ENCODE results near the gene NELL1. TPM values are rescaled to one million over a fixed set of nuclear protein-coding genes. Genes with fewer than 3 reads are reported as not detected.

The NELL1 gene
- total RNA-seq, 1 experiment from 2014 or later = not detected

DNA sequence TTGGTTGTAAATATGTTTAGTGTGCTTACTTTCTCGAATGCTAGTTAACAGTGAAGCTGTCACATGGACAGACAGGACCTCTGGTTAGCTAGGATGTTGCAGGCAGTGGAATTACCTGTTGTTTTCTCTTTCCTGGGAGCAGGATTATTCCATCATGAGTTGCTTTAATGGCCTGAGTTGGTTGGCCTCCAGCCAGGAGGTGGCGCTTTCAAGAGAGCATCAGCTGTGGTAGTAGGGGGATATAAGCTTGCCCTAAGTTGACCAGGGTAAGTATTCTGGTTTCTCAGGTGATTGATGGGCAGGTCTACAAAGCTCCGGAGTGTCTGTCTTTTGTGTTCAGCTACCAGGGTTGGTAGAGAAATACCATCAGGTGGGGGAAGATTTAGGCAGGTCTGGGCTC, 43.5 kb downstream of the NELL1 start:
- Mint-ChIP-seq H3K4me3 (ENCODE audit: unreplicated experiment) (no peak overlapping the region), H3K27me3 (ENCODE audit: insufficient read depth, unreplicated experiment) (peaks cover 8% of the 10 kb centered on the region), H3K9me3 (ENCODE audit: unreplicated experiment) (no peaks in the 10 kb centered on the region), H3K4me1 (ENCODE audit: low read depth, unreplicated experiment) (no peaks in the 10 kb centered on the region), H3K27ac (ENCODE audit: unreplicated experiment) (no peak overlapping the region), H3K36me3 (ENCODE audit: insufficient read depth, unreplicated experiment) (no peaks in the 10 kb centered on the region)
- CTCF ChIA-PET = no interaction called here
- TF ChIP-seq, protein P1, sequence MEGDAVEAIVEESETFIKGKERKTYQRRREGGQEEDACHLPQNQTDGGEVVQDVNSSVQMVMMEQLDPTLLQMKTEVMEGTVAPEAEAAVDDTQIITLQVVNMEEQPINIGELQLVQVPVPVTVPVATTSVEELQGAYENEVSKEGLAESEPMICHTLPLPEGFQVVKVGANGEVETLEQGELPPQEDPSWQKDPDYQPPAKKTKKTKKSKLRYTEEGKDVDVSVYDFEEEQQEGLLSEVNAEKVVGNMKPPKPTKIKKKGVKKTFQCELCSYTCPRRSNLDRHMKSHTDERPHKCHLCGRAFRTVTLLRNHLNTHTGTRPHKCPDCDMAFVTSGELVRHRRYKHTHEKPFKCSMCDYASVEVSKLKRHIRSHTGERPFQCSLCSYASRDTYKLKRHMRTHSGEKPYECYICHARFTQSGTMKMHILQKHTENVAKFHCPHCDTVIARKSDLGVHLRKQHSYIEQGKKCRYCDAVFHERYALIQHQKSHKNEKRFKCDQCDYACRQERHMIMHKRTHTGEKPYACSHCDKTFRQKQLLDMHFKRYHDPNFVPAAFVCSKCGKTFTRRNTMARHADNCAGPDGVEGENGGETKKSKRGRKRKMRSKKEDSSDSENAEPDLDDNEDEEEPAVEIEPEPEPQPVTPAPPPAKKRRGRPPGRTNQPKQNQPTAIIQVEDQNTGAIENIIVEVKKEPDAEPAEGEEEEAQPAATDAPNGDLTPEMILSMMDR (IDR thresholded peaks at IDR 0.05; ENCODE audit: insufficient read depth in 1 of 2, low read depth in 1 of 2, low read length in 1 of 2, severe bottlenecking in 1 of 2, unreplicated experiment in 1 of 2) = no peak
- H3K4me1 ChIP-seq = no peaks in the 10 kb centered on the region
- no peak overlapping the region for H3K4me3 ChIP-seq (ENCODE audit: low read depth, low read length)
- no peaks in the 10 kb centered on the region for H3K36me3 ChIP-seq (ENCODE audit: control insufficient read depth, insufficient read depth, low read length)
- DNase-seq = no peak
- intact Hi-C loops (cut with micrococcal nuclease; ENCODE audit: unreplicated experiment) = no loop called here
- POLR2A ChIA-PET = no interaction called here
- no TSS peak for BruUV-seq (replicated peaks)
- no peaks in the 10 kb centered on the region for H3K27me3 ChIP-seq (replicated peaks; ENCODE audit: control insufficient read depth, insufficient read depth, low read length)
- peaks cover 3% of the 10 kb centered on the region; the same call in 1 of the 2 replicates for H3K9me3 ChIP-seq

DNA sequence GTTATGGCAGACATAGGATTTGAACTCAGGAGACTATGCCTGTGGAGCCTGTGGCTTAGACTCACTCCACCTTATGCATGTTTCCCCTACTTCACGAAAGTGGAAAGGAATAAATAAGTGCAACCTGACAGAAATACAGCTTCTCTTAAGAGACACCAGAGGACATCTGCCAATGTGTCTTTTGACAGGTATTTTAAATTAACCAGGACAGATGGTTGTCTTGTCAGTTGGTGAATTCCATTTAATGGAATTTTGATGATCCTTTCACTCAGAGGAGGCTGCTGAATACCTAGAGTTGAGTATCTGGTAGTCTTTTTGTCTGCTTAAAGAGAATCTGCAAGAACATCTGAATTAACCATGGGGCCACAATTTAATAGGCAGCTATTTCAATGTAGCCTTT, 46.1 kb downstream of the NELL1 start:
- ChIA-PET CTCF (no interaction called here), POLR2A (no interaction called here)
- Histone ChIP-seq H3K36me3 (ENCODE audit: control insufficient read depth, insufficient read depth, low read length) (no peaks in the 10 kb centered on the region), H3K4me3 (ENCODE audit: low read depth, low read length) (no peak overlapping the region), H3K9me3 (no peaks in the 10 kb centered on the region), H3K27me3 (replicated peaks; ENCODE audit: control insufficient read depth, insufficient read depth, low read length) (no peaks in the 10 kb centered on the region), H3K4me1 (no peaks in the 10 kb centered on the region)
- peaks cover 7% of the 10 kb centered on the region for H3K27me3 Mint-ChIP-seq (ENCODE audit: insufficient read depth, unreplicated experiment)
- DNase-seq = no peak
- TF ChIP-seq, protein P1 (IDR thresholded peaks at IDR 0.05; ENCODE audit: insufficient read depth in 1 of 2, low read depth in 1 of 2, low read length in 1 of 2, severe bottlenecking in 1 of 2, unreplicated experiment in 1 of 2) = no peak
- H3K4me3 Mint-ChIP-seq (ENCODE audit: unreplicated experiment) = no peak overlapping the region
- H3K4me1 Mint-ChIP-seq (ENCODE audit: low read depth, unreplicated experiment) = no peaks in the 10 kb centered on the region
- no TSS peak for BruUV-seq (replicated peaks)
- no peaks in the 10 kb centered on the region for H3K9me3 Mint-ChIP-seq (ENCODE audit: unreplicated experiment)
- intact Hi-C loops (cut with micrococcal nuclease; ENCODE audit: unreplicated experiment) = no loop called here
- H3K36me3 Mint-ChIP-seq (ENCODE audit: insufficient read depth, unreplicated experiment) = no peaks in the 10 kb centered on the region
- no peak overlapping the region for H3K27ac Mint-ChIP-seq (ENCODE audit: unreplicated experiment)

DNA sequence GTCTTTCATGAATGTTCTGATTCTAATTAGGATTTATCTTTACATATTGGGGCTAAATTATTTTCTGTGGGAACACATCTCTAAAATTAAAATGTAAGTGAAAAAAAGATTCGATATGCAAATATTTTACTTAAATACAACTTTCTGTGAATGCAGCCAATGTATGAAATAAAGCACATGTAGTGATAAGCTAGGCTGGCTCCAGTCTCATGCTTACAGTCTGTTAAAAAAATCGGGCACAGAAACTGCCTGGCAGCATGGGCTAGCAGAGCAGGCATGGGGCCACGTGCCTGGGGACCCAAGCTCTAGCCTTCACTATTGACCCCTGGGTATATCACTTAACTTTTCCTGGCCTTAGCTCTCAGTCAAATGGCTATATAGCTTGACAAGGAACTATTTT, 46.5 kb downstream of the NELL1 start:
- DNase-seq = no peak
- ChIA-PET CTCF (no interaction called here), POLR2A (no interaction called here)
- no peaks in the 10 kb centered on the region for H3K4me1 Mint-ChIP-seq (ENCODE audit: low read depth, unreplicated experiment)
- no peaks in the 10 kb centered on the region for H3K36me3 Mint-ChIP-seq (ENCODE audit: insufficient read depth, unreplicated experiment)
- Histone ChIP-seq H3K27me3 (replicated peaks; ENCODE audit: control insufficient read depth, insufficient read depth, low read length) (no peaks in the 10 kb centered on the region), H3K9me3 (no peaks in the 10 kb centered on the region), H3K4me3 (ENCODE audit: low read depth, low read length) (no peak overlapping the region), H3K4me1 (no peaks in the 10 kb centered on the region), H3K36me3 (ENCODE audit: control insufficient read depth, insufficient read depth, low read length) (no peaks in the 10 kb centered on the region)
- BruUV-seq (replicated peaks) = no TSS peak
- no peak overlapping the region for H3K4me3 Mint-ChIP-seq (ENCODE audit: unreplicated experiment)
- no peak overlapping the region for H3K27ac Mint-ChIP-seq (ENCODE audit: unreplicated experiment)
- peaks cover 7% of the 10 kb centered on the region for H3K27me3 Mint-ChIP-seq (ENCODE audit: insufficient read depth, unreplicated experiment)
- TF ChIP-seq, protein P1 (IDR thresholded peaks at IDR 0.05; ENCODE audit: insufficient read depth in 1 of 2, low read depth in 1 of 2, low read length in 1 of 2, severe bottlenecking in 1 of 2, unreplicated experiment in 1 of 2) = no peak
- no peaks in the 10 kb centered on the region for H3K9me3 Mint-ChIP-seq (ENCODE audit: unreplicated experiment)
- intact Hi-C loops (cut with micrococcal nuclease; ENCODE audit: unreplicated experiment) = no loop called here

Measured in Caco-2 (cell line).